K562 (cell line): ENCODE measurements around the gene ARMC7. TPM values are rescaled to one million over a fixed set of nuclear protein-coding genes. Genes with fewer than 3 reads are reported as not detected.
A peak's percentile ranks its signal among the peaks of the same experiment; 100 is the strongest.

Experiments
- ATAC-seq: fragments of 200-7000 bp; cut with Tn5 transposase; 3 replicates; pipeline ENCODE4 v1.9.1; 2020; ENCODE audit warnings: moderate library complexity
- BruUV-seq: library from RNA; stranded (reverse); fragments of 400-500 nt; replicated peaks from 2 replicates; lab custom pipeline; 2021; lab: Mats Ljungman, UMichigan
- CTCF ChIA-PET: fragments of 300-600 bp; formaldehyde crosslinking; extraction: SDS; loops from one replicate; lab custom pipeline; 2021; ENCODE audit warnings: low intra/inter-chr PET ratio; lab: Yijun Ruan, JAX
- POLR2A ChIA-PET: fragments of 300-600, 350-650 bp; sonication (Branson Sonifier 250); formaldehyde crosslinking; extraction: SDS; loops from one replicate; lab custom pipeline; 2021; ENCODE audit warnings: antibody characterized with exemption, inconsistent platforms; lab: Yijun Ruan, JAX
- DNase-seq, 4 experiments: peaks; one replicate each; pipeline versions ENCODE4 v3.0.0 to v3.0.0-alpha.2; 2011 to 2018; ENCODE audit warnings: low spot score in 3 of 4, mixed read lengths in 3 of 4; ENCODE audit errors: extremely low read depth in 1 of 4
- FAIRE-seq: peaks from 2 replicates; lab custom pipeline; 2011; peaks lifted over from hg19 to GRCh38; lab: Jason Lieb, UNC
- H2AFZ ChIP-seq: 2 replicates; pipeline ENCODE4 v1.6.0; 2011; ENCODE audit warnings: low read depth, low read length, control low read depth, inconsistent platforms
- H3K27ac ChIP-seq: fragments of 200-600 bp; 3 replicates; pipeline ENCODE4 v1.8.0; 2011; ENCODE audit warnings: low read depth, mild to moderate bottlenecking, control low read depth, inconsistent platforms, low read length, moderate library complexity, mixed read lengths; ENCODE audit errors: extremely low read depth
- H3K27me3 ChIP-seq, 2 experiments: fragments of 300-600 bp in 1 of 2; 2 replicates in 1 of 2; 3 replicates in 1 of 2; pipeline versions ENCODE4 v1.6.0 to v1.8.0; 2011; ENCODE audit warnings: inconsistent platforms in 2 of 2, low read length in 2 of 2, mild to moderate bottlenecking in 1 of 2, mixed read lengths in 1 of 2, moderate library complexity in 1 of 2; ENCODE audit not compliant: control insufficient read depth in 2 of 2, insufficient read depth in 2 of 2
- H3K36me3 ChIP-seq: fragments of 300-600 bp; 3 replicates; pipeline ENCODE4 v1.8.0; 2011; ENCODE audit warnings: mild to moderate bottlenecking, low read length, inconsistent platforms; ENCODE audit not compliant: control insufficient read depth, insufficient read depth
- H3K4me1 ChIP-seq, 2 experiments: fragments of 200-600 bp in 1 of 2; replicated peaks in 1 of 2; 2 replicates in 1 of 2; 3 replicates in 1 of 2; pipeline versions ENCODE4 v1.5.1 to v1.8.0; 2011; ENCODE audit warnings: inconsistent platforms in 2 of 2, low read length in 2 of 2, mild to moderate bottlenecking in 1 of 2, mixed read lengths in 1 of 2, moderate library complexity in 1 of 2; ENCODE audit not compliant: control insufficient read depth in 2 of 2, insufficient read depth in 2 of 2
- H3K4me2 ChIP-seq: 2 replicates; pipeline ENCODE4 v1.6.1; 2011; ENCODE audit warnings: low read length, control low read depth, inconsistent platforms, mixed read lengths; ENCODE audit not compliant: insufficient read depth
- H3K4me3 ChIP-seq: fragments of 200-600 bp; sonication (generic), shearing (Covaris generic); 2 replicates; pipeline ENCODE4 v1.5.1; 2016; ENCODE audit warnings: control low read depth, inconsistent platforms
- H3K79me2 ChIP-seq: fragments of 200-600 bp; 3 replicates; pipeline ENCODE4 v1.8.0; 2011; ENCODE audit warnings: low read length, inconsistent platforms; ENCODE audit not compliant: control insufficient read depth, insufficient read depth
- H3K9ac ChIP-seq, 2 experiments: 2 replicates each; pipeline versions ENCODE4 v1.6.0 to v1.6.1; 2011; ENCODE audit warnings: low read depth in 2 of 2, low read length in 2 of 2, control low read depth in 1 of 2, inconsistent platforms in 1 of 2, mild to moderate bottlenecking in 1 of 2, mixed read lengths in 1 of 2; ENCODE audit not compliant: insufficient read depth in 1 of 2
- H3K9me1 ChIP-seq: one replicate; pipeline ENCODE4 v1.6.0; 2011; ENCODE audit warnings: inconsistent platforms, mild to moderate bottlenecking, low read length, moderate library complexity; ENCODE audit not compliant: control insufficient read depth, insufficient read depth
- H3K9me3 ChIP-seq: replicated peaks from 2 replicates; pipeline ENCODE4 v1.5.1; 2011; ENCODE audit warnings: low read depth, low read length, inconsistent platforms; ENCODE audit not compliant: control insufficient read depth, insufficient read depth
- H4K20me1 ChIP-seq: replicated peaks from 2 replicates; pipeline ENCODE4 v1.6.1; 2011; ENCODE audit warnings: low read length, inconsistent platforms, mixed read lengths; ENCODE audit not compliant: control insufficient read depth, insufficient read depth
- ATF7 ChIP-seq: fragments of 450-650 bp; IDR thresholded peaks from 2 replicates; pipeline ENCODE4 v1.7.1; 2014; ENCODE audit warnings: mild to moderate bottlenecking, moderate library complexity
- BCLAF1 ChIP-seq, 2 experiments: fragments of 450-650 bp in 1 of 2; IDR thresholded peaks; 2 replicates each; pipeline ENCODE4 v1.6.1; 2011 to 2017; ENCODE audit warnings: low read depth in 2 of 2, antibody characterized with exemption in 1 of 2, borderline replicate concordance in 1 of 2, low read length in 1 of 2, mild to moderate bottlenecking in 1 of 2, mixed read lengths in 1 of 2; ENCODE audit not compliant: control insufficient read depth in 1 of 2
- CEBPG ChIP-seq, 3 experiments: fragments of 200-800 bp in 1 of 3; sonication (Bioruptor generic) in 1 of 3; sonication (generic) in 1 of 3; formaldehyde crosslinking in 1 of 3; IDR thresholded peaks in 2 of 3; conservative IDR thresholded peaks in 1 of 3; 2 replicates each; pipeline versions ENCODE4 v1.6.1 to v1.8.0; 2016 to 2022; ENCODE audit warnings: missing compliant biosample characterization in 2 of 3, missing genetic modification characterization in 2 of 3, mild to moderate bottlenecking in 1 of 3, missing genetic modification reagents in 1 of 3
- CREM ChIP-seq: IDR thresholded peaks from 2 replicates; pipeline ENCODE4 v1.6.1; 2014; ENCODE audit warnings: antibody characterized with exemption, low read depth
- DPF2 ChIP-seq: fragments of 450-650 bp; IDR thresholded peaks from 2 replicates; pipeline ENCODE4 v1.6.1; 2016
- HMBOX1 ChIP-seq: sonication (generic); IDR thresholded peaks from 2 replicates; pipeline ENCODE4 v1.6.1; 2016
- RUNX1 ChIP-seq: sonication (generic); IDR thresholded peaks from 2 replicates; pipeline ENCODE4 v1.6.1; 2016; ENCODE audit warnings: antibody characterized with exemption, low read depth
- SREBF1 ChIP-seq: fragments of 150-350 bp; IDR thresholded peaks from 2 replicates; pipeline ENCODE4 v1.6.1; 2014; ENCODE audit warnings: antibody characterized with exemption, low read depth, low read length, borderline replicate concordance
- ZBTB9 ChIP-seq: fragments of 450-650 bp; formaldehyde crosslinking; IDR thresholded peaks from 2 replicates; pipeline ENCODE4 v1.4.0; 2020; ENCODE audit warnings: mild to moderate bottlenecking, moderate library complexity
- ZNF263 ChIP-seq: sonication (generic); formaldehyde crosslinking; IDR thresholded peaks from 2 replicates; pipeline ENCODE4 v1.8.0; 2022; ENCODE audit warnings: mild to moderate bottlenecking, missing genetic modification reagents, borderline replicate concordance
- WGBS: fragments of 100-300 bp; shearing (Covaris generic); methylation state at CpG from one replicate; pipeline ENCODE4 v1.1.6; 2016; ENCODE audit warnings: low coverage, mixed read lengths; ENCODE audit not compliant: insufficient coverage; ENCODE audit errors: missing lambda C conversion rate; 5-methylcytosine and 5-hydroxymethylcytosine counted together
- in situ Hi-C: fragments of 300-500 bp; cut with MboI; formaldehyde crosslinking; loops from 4 replicates; pipeline ENCODE4 v1.15.0; 2018; ENCODE audit warnings: inconsistent platforms, mixed read lengths
- intact Hi-C: fragments of 100-400 bp; cut with micrococcal nuclease; formaldehyde crosslinking; loops from 2 replicates; pipeline ENCODE4 v1.14.2; 2022
- polyA plus RNA-seq, 8 experiments: library from polyadenylated mRNA; depleted of rRNA in 4 of 8; stranded (reverse) in 5 of 8; unstranded in 3 of 8; fragments of >200 nt; fragmentation: Nextera tagmentation in 2 of 8; fragmentation: Illumina TruSeq in 1 of 8; extraction: Ambion mirVana in 2 of 8; extraction: Trizol in 1 of 8; gene quantifications; 2 replicates each; pipeline versions ENCODE4 v1.2.1 to v1.2.3, GENCODE V29; 2011 to 2014; ENCODE audit warnings: inconsistent platforms in 1 of 8, missing spikeins in 1 of 8
- total RNA-seq, 7 experiments: library from RNA; depleted of rRNA in 6 of 7; stranded (reverse); fragments of >200 nt in 6 of 7; fragmentation: Illumina TruSeq in 2 of 7; extraction: Trizol in 2 of 7; gene quantifications; 2 replicates each; pipeline versions ENCODE4 v1.2.1 to v1.2.3, GENCODE V29; 2011 to 2021; ENCODE audit warnings: low replicate concordance in 1 of 7

Gene ARMC7
- total and polyA plus RNA-seq, 9 of the 15 experiments (the other 6 are each of a cell fraction or from before 2014, with no cell fraction given), result 1.4 to 15.2 (median 5.9) TPM

- no peak for TF ChIP-seq ZBTB9
Observed at GRCh38 chr17:75147878-75148546, 38.2 kb downstream of the ARMC7 start (continued).

GRCh38 chr17:75151930-75152329 is 42.2 kb downstream of the ARMC7 start:
- peak overlapping the region; percentile 98 for H3K4me3 ChIP-seq
- peaks cover 79% of the 10 kb centered on the region for H3K79me2 ChIP-seq
- H3K9me1 ChIP-seq, result no peaks in the 10 kb centered on the region
- DNase-seq, result peak in 2 of 4 experiments; percentile 9 to 60
- no peaks in the 10 kb centered on the region for H3K27me3 ChIP-seq
- no peaks in the 10 kb centered on the region for H3K9me3 ChIP-seq
- WGBS, result 21% methylated on average over 6 of the region's 6 CpGs
- peaks cover 15 to 20% of the 10 kb centered on the region in 2 experiments for H3K4me1 ChIP-seq
- peak overlapping the region; percentile 94; the same call in 2 of the 3 replicates for H3K27ac ChIP-seq
- H4K20me1 ChIP-seq, result peaks cover 11% of the 10 kb centered on the region; the same call in 1 of the 2 replicates
- peaks cover 41% of the 10 kb centered on the region for H3K36me3 ChIP-seq
- peak overlapping the region; percentile 95 for H3K4me2 ChIP-seq
- peak overlapping the region in 1 of 2 experiments; percentile 94; a peak in 2 of 4 replicates for H3K9ac ChIP-seq
- intact Hi-C loops (loop anchor here (5.0 kb wide), 1 partner anchor 50 kb away; no protein-coding TSS in a partner anchor), in situ Hi-C loops (no loop called here)
- ChIA-PET CTCF (interaction anchor here (0.6 kb wide), 1 partner anchor 92 kb away, joined by 4 read pairs; no protein-coding TSS in a partner anchor), POLR2A (interaction anchor here (0.6 to 3.0 kb wide), 5 partner anchors 11 to 127 kb away, joined by 3 to 12 read pairs (median 4); no protein-coding TSS in a partner anchor)
- no peak overlapping the region for H2AFZ ChIP-seq
- BruUV-seq, result no TSS peak
- no peak for ATAC-seq
- FAIRE-seq, result no peak
- TF ChIP-seq ZNF263, result no peak
- TF ChIP-seq BCLAF1 (IDR thresholded peaks at IDR 0.05; ENCODE audit: borderline replicate concordance in 1 of 2, control insufficient read depth in 1 of 2, low read depth in 2 of 2, low read length in 1 of 2), result no peak
- no peak for TF ChIP-seq SREBF1
- peak; percentile 73 for TF ChIP-seq CREM
- TF ChIP-seq RUNX1, result no peak
- peak; percentile 65; the same call in 1 of the 2 replicates for TF ChIP-seq HMBOX1
- TF ChIP-seq CEBPG (CRISPR knock-in tag; IDR thresholded peaks at IDR 0.05), result peak; percentile 58; the same call in 1 of the 2 replicates
- TF ChIP-seq CEBPG (tag; conservative IDR thresholded peaks at IDR 0.05 in 1 of 2, IDR thresholded peaks at IDR 0.05 in 1 of 2), result no peak
- TF ChIP-seq ATF7, result peak; percentile 97
- TF ChIP-seq DPF2, result peak; percentile 23; the same call in 1 of the 2 replicates
